ENCODE data around the gene COL12A1.

COL12A1 gene

DNA sequence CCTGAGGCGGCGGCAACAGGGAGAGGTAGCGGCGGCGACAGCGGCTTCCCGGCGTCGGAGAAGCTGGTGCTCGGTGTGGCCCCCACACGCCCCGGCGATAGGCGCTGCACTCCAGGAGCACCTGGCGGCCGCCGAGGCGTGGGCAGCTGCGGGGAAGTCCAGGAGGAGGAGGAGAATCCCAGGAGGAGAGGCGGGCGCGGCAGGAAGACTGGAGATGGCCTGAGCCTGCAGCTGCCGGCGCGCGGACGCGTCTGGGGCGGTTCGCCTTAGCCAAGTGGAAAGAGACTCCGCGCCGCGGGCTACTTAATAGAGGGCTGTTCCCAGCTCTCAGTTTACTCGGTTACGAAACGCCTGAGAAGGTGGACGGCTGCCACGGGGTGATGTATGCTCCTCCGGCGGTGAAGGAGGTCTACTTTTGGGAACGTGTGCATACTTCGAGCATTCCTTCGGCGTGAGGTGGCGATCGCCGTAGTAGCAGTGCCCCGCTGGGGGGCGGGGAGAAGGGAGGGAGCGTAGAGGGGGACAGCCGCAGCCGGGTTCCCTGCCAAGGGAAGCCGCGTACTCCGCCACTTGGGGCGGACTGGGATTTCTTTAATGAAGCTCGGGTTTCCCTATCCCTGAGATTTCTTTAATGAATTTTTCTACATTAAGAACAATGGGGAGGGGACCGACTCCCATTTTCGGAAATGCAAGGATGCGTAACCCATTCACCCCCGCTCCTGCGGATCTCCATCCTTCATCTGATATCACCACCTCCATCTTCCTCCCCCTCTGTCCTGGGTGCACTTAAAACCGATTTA, at the start of gene COL12A1:
Gene COL12A1 (minus strand): TSS at position 278 of the 800 bp plus-strand sequence. CDS start 3,261 bp downstream, outside the sequence.
- peak; percentile 90 for DNase-seq

DNA sequence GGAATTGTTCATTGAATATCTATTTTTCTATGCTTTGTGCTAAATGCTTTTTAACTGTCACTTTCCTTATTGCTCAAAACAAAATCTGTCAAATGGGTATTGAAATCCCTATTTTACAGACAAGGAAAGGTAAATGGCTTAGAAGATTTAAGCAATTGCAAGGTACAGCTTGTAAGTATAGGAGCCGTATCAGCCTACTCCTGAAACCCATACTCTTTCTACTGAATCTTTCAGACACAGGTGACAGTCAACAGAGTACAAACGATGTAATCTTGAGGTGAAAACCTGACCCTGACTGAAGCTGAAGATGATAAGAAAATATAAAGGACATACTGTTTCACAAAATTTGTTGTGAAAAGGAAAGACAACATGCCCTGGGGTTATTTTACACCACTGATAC, 44.7 kb upstream of the COL12A1 start:
- no peak for DNase-seq

- DNase-seq, result no peak
Measured at GRCh38 chr6:75249837-75250236, 44.0 kb upstream of the COL12A1 start.

DNA sequence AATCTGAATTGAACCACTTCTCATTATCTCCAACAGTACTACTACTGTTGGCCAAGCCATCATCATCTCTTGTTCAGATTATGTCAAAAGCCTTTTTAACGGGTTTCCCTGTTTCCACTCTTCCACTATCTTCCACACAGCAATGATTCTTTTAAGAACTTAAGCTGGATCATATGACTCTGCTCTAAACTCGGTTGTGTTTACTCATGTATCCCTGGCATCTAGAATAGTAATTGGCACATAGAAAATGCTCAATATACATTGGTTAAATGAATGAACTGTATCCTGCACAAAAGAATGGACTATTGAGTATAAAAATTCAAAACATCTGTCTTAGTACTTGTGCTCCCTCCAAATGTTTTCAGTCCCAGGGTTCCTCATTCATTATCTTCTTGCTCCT, 40.5 kb upstream of the COL12A1 start:
- DNase-seq, result no peak

- peak; percentile 68 for DNase-seq
Measured at GRCh38 chr6:75244063-75244584, 38.3 kb upstream of the COL12A1 start.

DNA sequence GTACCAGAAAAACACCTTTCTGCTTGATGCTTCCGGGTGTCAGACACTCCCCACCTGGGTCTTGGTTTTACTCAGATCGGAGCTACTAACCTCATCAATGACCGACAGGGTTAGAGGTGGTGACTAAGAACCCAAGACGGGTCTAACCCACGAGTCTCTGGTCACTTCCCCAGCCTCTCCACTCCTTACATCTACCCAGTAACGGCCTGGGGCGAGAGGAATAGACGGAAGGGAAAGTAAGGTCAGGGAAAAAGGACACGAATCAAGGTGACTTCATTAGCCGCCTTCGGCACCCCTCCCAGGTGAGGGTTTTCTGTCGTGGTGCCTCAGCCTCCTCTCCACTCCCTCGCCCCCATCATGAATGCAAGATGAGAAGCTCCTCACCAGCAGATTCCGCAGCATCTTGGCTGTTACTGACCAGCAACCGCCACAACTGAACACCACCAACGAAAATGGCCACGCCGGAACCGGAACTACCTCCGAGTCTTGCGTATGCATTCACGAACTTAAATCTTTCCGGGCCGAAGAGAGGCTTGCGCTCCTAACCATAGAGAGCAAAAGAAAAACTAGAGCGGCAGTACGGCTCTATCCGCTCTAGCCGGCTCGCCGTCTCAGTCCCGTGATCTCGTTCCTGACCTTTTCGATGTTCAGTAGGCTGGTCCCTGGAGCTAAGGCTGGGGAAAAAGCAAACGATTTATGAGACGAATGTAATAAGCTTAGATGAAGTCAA, 37.6 kb upstream of the COL12A1 start, which contains the start of gene COX7A2:
Gene COX7A2 (minus strand): TSS at position 469 of the 730 bp plus-strand sequence. CDS start 67 bp downstream, at position 402.
- peak; percentile 100 for DNase-seq

DNA sequence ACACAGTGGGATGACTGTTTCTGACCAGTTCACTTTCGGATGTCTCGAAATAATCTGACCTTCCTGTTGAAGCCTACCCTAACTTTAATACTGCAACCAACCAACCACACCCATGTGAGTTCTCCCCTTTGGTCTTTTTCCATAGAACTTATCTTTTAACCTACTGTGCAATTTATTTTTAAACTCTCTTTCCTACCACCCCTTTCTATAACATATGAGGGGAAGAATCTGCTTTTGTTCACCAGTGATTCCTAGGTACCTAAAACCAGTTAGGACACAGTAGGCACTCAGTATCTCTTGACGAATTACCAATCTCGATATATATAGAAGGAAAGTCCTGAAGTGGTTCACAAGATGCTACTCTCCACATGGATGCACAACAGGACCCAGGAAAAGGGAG, 30.8 kb upstream of the COL12A1 start:
- DNase-seq, result no peak

DNA sequence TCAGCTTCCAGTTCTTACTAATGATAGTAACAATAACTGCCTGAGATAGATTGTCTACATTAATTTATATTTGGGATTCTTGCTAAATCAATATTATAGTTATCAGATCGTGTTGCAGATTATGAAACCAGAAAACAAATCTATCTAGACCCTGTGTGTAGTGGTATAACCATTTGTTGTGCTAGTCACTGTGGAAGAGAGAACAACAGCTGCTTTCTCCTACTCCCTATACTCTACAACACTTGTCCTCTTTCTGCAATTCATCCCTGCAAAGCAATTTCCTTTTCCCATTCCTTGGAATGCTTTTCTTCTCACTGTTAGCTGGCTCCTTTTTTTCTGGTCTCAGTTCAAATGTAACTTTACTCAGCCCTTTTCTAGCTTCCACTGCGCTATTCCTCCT, 29.4 kb upstream of the COL12A1 start:
- no peak for DNase-seq

- no peak for DNase-seq
Measured at GRCh38 chr6:75234126-75234865, 28.4 kb upstream of the COL12A1 start.

DNA sequence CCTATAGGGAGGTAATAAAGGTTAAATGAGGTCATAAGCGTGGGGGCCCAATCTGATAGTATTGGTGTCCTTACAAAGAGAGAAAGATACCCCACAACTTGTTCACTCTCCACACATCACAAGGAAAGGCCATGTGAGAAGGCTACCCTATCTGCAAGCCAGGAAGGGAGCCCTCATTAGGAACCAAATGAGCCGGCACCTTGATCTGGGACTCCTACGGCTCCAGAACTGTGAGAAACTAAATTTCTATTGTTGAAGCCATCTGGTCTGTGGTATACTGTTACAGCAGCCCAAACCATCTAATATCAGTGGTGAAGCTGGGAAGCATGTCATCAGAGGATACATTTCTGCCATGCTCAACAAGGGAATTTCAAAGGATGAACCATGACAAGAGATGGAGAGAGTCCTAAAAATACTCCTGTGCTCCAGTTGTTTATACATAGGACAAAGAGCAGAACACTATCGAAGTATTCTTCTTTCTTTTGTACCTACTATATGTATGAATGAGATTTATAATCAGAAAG, 27.3 kb upstream of the COL12A1 start:
- no peak for DNase-seq

DNA sequence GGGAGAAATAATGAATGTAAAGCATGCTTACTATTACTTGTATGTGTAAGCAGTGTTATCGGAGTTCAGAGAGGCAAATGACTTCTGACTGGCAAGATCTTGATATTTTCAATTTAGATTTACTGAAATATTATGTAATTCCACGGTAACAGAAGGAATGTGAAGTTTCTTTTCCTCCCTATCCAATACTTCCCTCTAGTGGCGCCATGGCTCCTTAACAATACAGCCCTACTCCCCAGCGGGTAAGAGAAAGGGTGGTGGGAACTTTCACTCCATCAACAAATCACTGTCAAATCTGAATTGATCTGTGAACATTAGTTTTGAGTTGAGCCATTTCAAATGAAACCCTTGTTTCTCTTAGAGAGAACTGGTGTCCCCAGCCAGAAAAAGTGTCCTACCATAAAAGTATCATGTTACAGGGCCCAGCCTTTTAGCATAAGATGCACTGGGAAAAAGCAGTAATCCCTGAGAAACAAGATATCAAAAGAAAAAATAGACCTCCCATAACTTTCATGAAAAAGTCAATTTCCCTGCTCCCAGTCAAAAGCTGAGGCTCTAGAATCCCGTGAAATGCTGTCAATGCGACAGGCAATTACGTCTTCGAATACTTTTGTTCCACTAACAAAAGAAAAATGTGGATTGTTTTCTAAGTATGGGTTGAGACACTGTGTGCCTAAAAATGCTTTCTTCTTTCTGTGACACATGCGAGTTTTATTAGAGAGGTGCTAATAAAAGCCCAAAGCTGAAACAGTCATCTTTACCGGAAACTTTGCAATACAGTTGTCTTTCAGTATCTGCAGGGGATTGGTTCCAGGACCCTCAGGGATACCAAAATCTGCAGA, 24.9 kb upstream of the COL12A1 start:
- peak; percentile 76 for DNase-seq

DNA sequence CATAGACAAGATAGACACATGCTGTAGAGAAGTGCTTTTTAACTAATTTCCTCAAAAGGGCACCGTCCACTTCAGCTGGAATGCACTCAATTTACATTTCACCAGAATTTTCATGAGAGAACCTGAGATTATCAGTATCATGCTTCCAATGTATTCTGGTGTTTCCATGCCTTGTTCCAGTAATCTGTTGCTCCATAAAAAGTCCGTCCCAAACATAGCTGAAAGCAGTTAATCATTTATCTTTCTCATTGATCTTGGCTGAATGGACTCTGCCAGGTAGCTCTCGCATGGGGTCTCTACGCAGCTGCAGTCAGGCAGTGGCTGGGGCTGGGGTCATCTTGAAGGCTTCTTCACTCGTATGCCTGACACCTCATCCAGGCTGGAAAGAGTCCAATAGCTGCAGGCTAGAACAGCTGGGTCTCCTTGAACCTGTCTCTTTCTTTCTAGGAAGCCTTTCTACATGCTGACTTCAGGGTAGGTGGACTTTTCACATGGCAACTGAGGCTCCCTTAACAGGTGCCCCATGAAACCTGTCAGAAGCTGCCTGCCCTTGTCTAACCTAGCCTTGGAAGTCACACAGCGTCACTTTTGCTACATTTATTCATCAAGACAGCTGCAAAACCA, 18.6 kb upstream of the COL12A1 start:
- DNase-seq, result no peak

DNA sequence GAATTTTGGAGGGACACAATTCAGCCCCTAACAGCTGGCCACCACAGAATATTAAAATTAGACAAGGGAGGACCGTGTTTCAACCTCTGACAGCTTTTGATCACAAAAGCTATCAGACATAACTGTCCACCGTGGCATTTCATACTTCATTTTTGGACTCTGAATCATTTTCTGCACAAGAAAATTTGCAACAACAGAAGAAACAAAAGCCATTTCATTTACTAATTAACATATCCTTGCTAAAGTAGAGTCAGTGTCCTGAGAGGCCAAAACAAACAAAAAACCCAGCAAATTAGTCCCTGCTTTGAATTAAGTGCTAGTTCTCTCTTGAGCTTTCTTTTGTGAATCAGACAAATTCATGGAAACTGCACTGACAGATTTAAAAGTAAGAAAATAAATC, 17.6 kb upstream of the COL12A1 start:
- DNase-seq, result no peak

DNA sequence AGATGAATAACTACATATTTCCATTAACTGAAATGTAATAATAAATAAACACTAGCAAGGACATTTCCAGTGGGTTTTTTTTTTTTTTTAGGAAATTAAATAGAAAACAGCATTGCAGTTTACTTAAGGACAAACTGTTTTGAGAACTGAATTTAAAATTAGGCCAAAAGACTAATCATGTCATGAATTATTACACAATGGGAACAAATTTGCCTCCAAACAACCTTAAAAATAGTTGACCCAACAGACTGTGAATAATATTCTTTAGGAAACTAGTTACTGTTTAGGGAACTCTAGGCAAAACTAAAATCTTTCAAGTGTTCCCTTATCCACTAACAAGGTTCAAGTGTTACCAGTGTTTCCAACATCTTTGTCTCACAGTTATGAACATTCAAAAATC, 16.4 kb upstream of the COL12A1 start:
- DNase-seq, result no peak

DNA sequence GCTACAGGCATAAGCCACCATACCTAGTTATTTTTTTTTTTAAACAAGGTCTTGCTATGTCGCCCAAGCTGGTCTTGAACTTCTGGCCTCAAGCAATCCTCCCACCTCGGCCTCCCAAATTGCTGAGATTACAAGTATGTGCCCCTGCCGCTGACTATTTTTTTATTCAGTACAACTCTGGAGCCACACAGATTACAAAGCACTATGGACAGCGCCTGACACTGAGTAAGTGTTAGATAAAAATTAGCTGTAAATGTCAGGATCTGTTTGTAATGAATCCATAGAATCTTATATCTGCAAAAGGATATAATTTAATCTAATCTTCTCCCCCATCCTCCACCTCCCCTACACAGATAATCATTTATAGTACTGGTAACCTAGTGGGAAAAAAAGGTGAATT, 15.3 kb upstream of the COL12A1 start:
- DNase-seq, result no peak

DNA sequence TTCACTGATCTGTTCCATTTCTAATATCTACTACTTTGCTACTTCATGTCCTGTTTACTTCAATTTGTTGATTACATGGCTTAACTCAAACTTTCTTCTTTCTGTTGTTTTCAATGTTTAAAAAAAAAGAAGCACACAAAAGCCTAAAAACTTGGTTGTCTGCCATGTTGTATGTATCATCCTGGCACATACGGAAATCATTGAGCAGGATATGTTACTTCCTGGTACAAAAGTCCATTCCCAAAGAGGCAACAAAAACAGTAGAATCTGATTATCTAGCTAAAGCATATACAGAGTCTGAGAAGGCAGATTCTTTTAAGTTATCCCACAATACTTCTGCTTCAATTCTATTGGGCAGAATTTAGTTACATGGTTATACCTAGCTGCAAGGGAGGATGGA, 14.5 kb upstream of the COL12A1 start:
- DNase-seq, result peak; percentile 25

GRCh38 chr6:75219263-75219662, 13.4 kb upstream of the COL12A1 start:
- no peak for DNase-seq

DNA sequence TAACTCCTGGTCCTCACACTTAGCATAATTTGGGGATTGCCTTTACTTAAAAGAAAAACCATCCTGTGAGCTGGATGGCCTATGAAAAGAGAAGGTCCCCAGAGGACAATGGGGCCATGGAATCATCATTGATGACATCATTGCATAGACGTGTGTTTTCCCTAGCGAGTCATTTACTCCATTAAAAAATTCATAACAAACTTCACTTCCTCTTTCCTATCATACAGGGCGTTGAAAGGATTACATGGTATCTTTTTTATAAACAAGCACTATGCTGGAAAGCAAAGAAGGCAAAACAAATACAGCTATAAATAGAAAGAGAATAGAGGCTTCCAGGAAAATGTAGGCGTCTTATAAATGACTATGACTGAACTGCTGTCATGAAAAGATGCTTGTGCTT, 11.3 kb upstream of the COL12A1 start:
- peak; percentile 59 for DNase-seq

DNA sequence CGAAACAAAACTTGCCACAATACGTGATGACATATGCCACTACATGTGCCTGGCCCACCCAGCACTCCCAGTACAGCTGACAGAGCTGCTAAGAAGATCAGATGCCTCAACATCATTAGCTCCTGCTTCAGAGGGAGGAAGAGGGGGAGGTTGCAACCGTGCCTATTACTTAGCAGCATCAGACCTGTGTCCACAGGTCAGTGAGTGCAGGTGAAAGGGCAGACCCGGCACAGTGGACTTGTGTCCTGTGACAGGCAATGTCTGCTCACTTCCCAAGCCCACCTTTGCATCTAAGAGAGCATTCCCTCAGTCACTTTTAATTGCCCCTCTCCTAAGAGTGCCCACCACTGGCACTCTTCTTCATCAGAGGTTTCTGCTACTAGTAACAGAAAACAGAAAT, 9.4 kb upstream of the COL12A1 start:
- DNase-seq, result no peak

GRCh38 chr6:75213732-75214131, 7.9 kb upstream of the COL12A1 start:
- DNase-seq, result no peak

DNA sequence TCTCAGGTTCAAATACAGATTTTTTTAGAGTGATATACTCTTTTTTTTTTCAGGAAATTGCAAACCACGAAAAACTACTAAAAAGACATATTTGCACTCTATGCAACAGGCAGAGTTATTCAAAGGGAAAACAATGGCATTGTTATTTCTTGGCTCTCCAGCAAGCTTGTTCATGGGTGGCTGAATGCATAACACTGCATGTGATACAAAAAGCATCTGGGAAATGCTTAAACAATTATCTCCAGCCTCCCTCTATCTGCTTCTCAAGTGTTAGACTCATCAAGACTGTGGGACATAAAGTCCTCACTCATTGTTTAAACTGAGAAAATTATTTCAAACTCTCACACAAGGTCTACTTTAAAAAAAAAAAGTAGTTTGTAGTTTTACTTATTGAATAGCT, 7.3 kb upstream of the COL12A1 start:
- DNase-seq, result peak; percentile 14

All from DMS53 (cell line).